Eye (tissue), 1 donor: Measurements from ENCODE around the gene CAPG.
A peak's percentile ranks its signal among the peaks of the same experiment; 100 is the strongest.

Experiments used
- DNase-seq: peaks from one replicate; pipeline ENCODE4 v3.0.0-alpha.2; 2015

CAPG gene

DNA sequence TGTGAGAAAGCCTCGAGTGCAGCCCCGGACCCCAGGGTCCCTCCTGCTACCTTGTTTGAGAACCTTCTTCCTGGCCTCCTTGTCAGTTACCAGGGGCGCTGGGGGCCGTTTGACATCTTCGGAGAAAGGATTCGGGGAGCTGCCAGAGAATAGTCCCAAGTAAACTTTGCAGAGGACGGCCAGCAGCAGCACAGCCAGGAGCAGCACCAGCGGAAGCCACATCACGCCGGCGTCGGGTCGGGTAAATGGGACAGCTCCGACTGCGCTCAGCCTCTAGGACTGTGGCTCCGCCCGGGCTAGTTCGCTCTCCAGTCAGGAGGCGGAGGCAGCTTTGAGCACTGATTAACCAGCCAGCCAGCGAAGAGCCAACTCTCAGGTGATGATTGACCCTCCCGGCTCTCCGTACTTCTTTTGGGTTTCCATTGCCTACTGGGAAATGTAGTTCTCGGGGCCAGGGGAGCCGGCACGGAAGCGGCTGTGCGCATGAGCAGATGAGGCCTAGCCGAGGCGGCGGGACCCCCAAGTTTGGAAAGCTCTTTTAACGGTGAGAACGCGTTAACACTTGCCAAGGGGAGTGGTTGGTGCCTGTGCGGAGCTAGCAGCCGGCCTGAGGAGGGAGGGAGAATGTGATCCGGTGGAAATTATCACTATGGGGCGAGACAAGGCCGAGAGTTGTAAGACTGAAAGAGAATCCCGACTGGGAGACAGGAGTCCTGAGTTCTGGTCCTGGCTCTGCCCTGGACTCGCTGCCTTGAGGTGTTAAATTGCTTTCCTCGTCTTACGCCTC is 55.7 kb downstream of the CAPG start, which contains the start of the genes ELMOD3 and RETSAT:
TSS of gene ELMOD3 (plus strand) at position 484 of the 787 bp plus-strand sequence. CDS start 2,430 bp downstream, outside the sequence.
TSS of gene RETSAT (minus strand) at position 243 of the 787 bp plus-strand sequence. CDS start at position 222, 21 bp downstream.
- DNase-seq: peak; percentile 100

DNA sequence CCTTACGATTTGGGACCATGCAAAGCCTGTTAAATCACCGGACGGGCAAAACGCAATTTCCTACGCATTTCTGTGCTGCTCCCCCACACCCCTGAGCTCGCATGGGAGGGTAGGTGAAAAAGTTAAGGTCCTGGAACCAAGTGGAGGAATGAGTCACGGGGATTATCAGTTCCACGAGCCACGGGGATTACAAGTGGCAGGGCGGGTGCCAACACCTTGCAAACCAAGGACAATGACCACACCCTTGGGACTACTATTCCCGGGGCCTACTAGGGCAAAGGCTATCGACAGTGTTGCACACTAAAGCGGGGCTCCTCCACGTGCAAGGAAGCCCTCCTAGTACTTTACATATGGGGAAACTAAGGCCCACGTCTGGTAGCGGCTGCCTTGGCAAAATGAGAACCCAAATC is 56.3 kb downstream of the CAPG start:
- peak; percentile 13 for DNase-seq

DNA sequence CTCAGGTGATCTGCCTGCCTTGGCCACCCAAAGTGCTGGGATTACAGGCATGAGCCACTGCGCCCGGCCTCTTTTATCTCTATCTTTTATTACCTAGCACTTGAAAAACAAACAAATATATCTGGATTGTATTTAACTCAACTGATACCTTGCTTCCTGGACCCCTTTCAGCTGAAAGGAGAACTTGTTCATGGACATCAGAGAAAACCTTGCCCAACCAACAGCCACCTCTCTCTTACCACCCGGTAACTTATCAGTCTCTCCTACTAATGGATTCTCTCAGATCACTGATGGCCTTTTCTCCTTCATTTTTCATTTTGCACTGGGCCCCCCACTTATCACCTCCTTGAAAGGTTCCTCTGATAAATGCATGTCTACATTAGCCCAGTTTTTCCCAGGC is 62.6 kb downstream of the CAPG start:
- no peak for DNase-seq
